GM23338 (cell line): ENCODE results near the gene NINL.

ENCODE experiments used
- CREB1 ChIP-seq: fragments of 250-450 bp; sonication (Bioruptor Pico); IDR thresholded peaks from 2 replicates; pipeline ENCODE4 v1.5.0; 2020; ENCODE audit warnings: low read depth, mild to moderate bottlenecking, moderate library complexity
- ETS1 ChIP-seq: IDR thresholded peaks from 2 replicates; pipeline ENCODE4 v1.6.1; 2016; ENCODE audit warnings: antibody characterized with exemption
- EZH2 ChIP-seq: fragments of 200-600 bp; sonication (generic); IDR thresholded peaks from one replicate; pipeline ENCODE4 v1.8.0; 2017; ENCODE audit warnings: antibody characterized with exemption, mild to moderate bottlenecking, low read depth; ENCODE audit not compliant: unreplicated experiment
- EZH2phosphoT487 ChIP-seq: fragments of 200-600 bp; sonication (generic); IDR thresholded peaks from one replicate; pipeline ENCODE4 v1.8.1; 2018; ENCODE audit warnings: antibody characterized with exemption; ENCODE audit not compliant: unreplicated experiment
- JUNB ChIP-seq: IDR thresholded peaks from one replicate; pipeline ENCODE4 v1.6.1; 2016; ENCODE audit warnings: antibody characterized with exemption; ENCODE audit not compliant: unreplicated experiment
- NANOG ChIP-seq: IDR thresholded peaks from 2 replicates; pipeline ENCODE4 v1.6.1; 2016; ENCODE audit warnings: antibody characterized with exemption, borderline replicate concordance
- POLR2AphosphoS5 ChIP-seq: IDR thresholded peaks from 2 replicates; pipeline ENCODE4 v1.6.1; 2016; ENCODE audit warnings: antibody characterized with exemption, low read depth
- REST ChIP-seq: IDR thresholded peaks from one replicate; pipeline ENCODE4 v1.6.1; 2018; ENCODE audit warnings: antibody characterized with exemption; ENCODE audit not compliant: unreplicated experiment
- ZNF331 ChIP-seq: fragments of 250-450 bp; sonication (Bioruptor Pico); IDR thresholded peaks from 2 replicates; pipeline ENCODE4 v1.5.0; 2020; ENCODE audit warnings: low read depth, mild to moderate bottlenecking, moderate library complexity
- TF ChIP-seq, protein P1 (sequence below), 2 experiments: fragments of 200-600 bp in 1 of 2; sonication (generic) in 1 of 2; conservative IDR thresholded peaks; 2 replicates each; pipeline versions ENCODE4 v1.5.1 to v1.6.1; 2016 to 2017; ENCODE audit warnings: antibody characterized with exemption in 2 of 2, low read depth in 2 of 2, mild to moderate bottlenecking in 2 of 2, moderate library complexity in 1 of 2
- TF ChIP-seq, protein P2 (sequence below): fragments of 250-450 bp; sonication (Bioruptor Pico); IDR thresholded peaks from 2 replicates; pipeline ENCODE4 v1.5.0; 2020; ENCODE audit warnings: mild to moderate bottlenecking, moderate library complexity

- no peak for TF ChIP-seq CREB1 (CRISPR knock-in tag)
- no peak for TF ChIP-seq JUNB
- TF ChIP-seq POLR2AphosphoS5: no peak
- TF ChIP-seq, protein P1, sequence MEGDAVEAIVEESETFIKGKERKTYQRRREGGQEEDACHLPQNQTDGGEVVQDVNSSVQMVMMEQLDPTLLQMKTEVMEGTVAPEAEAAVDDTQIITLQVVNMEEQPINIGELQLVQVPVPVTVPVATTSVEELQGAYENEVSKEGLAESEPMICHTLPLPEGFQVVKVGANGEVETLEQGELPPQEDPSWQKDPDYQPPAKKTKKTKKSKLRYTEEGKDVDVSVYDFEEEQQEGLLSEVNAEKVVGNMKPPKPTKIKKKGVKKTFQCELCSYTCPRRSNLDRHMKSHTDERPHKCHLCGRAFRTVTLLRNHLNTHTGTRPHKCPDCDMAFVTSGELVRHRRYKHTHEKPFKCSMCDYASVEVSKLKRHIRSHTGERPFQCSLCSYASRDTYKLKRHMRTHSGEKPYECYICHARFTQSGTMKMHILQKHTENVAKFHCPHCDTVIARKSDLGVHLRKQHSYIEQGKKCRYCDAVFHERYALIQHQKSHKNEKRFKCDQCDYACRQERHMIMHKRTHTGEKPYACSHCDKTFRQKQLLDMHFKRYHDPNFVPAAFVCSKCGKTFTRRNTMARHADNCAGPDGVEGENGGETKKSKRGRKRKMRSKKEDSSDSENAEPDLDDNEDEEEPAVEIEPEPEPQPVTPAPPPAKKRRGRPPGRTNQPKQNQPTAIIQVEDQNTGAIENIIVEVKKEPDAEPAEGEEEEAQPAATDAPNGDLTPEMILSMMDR (conservative IDR thresholded peaks at IDR 0.05; ENCODE audit: low read depth in 2 of 2): no peak
- no peak for TF ChIP-seq REST
- no peak for TF ChIP-seq EZH2
- no peak for TF ChIP-seq ETS1
- TF ChIP-seq ZNF331: no peak
- no peak for TF ChIP-seq EZH2phosphoT487
- no peak for TF ChIP-seq NANOG
- TF ChIP-seq, protein P2, sequence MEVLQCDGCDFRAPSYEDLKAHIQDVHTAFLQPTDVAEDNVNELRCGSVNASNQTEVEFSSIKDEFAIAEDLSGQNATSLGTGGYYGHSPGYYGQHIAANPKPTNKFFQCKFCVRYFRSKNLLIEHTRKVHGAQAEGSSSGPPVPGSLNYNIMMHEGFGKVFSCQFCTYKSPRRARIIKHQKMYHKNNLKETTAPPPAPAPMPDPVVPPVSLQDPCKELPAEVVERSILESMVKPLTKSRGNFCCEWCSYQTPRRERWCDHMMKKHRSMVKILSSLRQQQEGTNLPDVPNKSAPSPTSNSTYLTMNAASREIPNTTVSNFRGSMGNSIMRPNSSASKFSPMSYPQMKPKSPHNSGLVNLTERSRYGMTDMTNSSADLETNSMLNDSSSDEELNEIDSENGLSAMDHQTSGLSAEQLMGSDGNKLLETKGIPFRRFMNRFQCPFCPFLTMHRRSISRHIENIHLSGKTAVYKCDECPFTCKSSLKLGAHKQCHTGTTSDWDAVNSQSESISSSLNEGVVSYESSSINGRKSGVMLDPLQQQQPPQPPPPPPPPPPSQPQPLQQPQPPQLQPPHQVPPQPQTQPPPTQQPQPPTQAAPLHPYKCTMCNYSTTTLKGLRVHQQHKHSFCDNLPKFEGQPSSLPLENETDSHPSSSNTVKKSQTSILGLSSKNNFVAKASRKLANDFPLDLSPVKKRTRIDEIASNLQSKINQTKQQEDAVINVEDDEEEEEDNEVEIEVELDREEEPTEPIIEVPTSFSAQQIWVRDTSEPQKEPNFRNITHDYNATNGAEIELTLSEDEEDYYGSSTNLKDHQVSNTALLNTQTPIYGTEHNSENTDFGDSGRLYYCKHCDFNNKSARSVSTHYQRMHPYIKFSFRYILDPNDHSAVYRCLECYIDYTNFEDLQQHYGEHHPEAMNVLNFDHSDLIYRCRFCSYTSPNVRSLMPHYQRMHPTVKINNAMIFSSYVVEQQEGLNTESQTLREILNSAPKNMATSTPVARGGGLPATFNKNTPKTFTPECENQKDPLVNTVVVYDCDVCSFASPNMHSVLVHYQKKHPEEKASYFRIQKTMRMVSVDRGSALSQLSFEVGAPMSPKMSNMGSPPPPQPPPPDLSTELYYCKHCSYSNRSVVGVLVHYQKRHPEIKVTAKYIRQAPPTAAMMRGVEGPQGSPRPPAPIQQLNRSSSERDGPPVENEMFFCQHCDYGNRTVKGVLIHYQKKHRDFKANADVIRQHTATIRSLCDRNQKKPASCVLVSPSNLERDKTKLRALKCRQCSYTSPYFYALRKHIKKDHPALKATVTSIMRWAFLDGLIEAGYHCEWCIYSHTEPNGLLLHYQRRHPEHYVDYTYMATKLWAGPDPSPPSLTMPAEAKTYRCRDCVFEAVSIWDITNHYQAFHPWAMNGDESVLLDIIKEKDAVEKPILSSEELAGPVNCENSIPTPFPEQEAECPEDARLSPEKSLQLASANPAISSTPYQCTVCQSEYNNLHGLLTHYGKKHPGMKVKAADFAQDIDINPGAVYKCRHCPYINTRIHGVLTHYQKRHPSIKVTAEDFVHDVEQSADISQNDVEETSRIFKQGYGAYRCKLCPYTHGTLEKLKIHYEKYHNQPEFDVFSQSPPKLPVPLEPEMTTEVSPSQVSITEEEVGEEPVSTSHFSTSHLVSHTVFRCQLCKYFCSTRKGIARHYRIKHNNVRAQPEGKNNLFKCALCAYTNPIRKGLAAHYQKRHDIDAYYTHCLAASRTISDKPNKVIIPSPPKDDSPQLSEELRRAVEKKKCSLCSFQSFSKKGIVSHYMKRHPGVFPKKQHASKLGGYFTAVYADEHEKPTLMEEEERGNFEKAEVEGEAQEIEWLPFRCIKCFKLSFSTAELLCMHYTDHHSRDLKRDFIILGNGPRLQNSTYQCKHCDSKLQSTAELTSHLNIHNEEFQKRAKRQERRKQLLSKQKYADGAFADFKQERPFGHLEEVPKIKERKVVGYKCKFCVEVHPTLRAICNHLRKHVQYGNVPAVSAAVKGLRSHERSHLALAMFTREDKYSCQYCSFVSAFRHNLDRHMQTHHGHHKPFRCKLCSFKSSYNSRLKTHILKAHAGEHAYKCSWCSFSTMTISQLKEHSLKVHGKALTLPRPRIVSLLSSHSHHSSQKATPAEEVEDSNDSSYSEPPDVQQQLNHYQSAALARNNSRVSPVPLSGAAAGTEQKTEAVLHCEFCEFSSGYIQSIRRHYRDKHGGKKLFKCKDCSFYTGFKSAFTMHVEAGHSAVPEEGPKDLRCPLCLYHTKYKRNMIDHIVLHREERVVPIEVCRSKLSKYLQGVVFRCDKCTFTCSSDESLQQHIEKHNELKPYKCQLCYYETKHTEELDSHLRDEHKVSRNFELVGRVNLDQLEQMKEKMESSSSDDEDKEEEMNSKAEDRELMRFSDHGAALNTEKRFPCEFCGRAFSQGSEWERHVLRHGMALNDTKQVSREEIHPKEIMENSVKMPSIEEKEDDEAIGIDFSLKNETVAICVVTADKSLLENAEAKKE (CRISPR knock-in tag): no peak
These were observed 98.0 kb downstream of the NINL start for GRCh38 chr20:25487306-25487705.
